HEK293 (cell line): Measurements from ENCODE around the gene TMEM214.

Source experiments
- AEBP2 ChIP-seq: fragments of 450-650 bp; formaldehyde crosslinking; IDR thresholded peaks from 2 replicates; pipeline ENCODE4 v1.5.1; 2016; ENCODE audit warnings: missing biosample characterization, missing genetic modification characterization, borderline replicate concordance
- BCL11A ChIP-seq: fragments of 450-650 bp; formaldehyde crosslinking; IDR thresholded peaks from 2 replicates; pipeline ENCODE4 v1.5.1; 2016; ENCODE audit warnings: low read depth, missing biosample characterization, missing genetic modification characterization
- GLIS1 ChIP-seq: fragments of 450-650 bp; formaldehyde crosslinking; IDR thresholded peaks from 2 replicates; pipeline ENCODE4 v1.5.1; 2016; ENCODE audit warnings: missing biosample characterization, missing genetic modification characterization
- TCF7L2 ChIP-seq: IDR thresholded peaks from 2 replicates; pipeline ENCODE4 v1.6.1; 2011; ENCODE audit warnings: low read depth, mild to moderate bottlenecking, inconsistent platforms, low read length, moderate library complexity, borderline replicate concordance
- ZNF112 ChIP-seq: fragments of 450-650 bp; formaldehyde crosslinking; IDR thresholded peaks from 2 replicates; pipeline ENCODE4 v1.5.0; 2017; ENCODE audit warnings: missing biosample characterization, missing genetic modification characterization
- ZNF138 ChIP-seq: fragments of 450-650 bp; formaldehyde crosslinking; IDR thresholded peaks from 2 replicates; pipeline ENCODE4 v1.5.1; 2016; ENCODE audit warnings: missing biosample characterization, missing genetic modification characterization, borderline replicate concordance
- ZNF311 ChIP-seq: fragments of 450-650 bp; formaldehyde crosslinking; IDR thresholded peaks from 2 replicates; pipeline ENCODE4 v1.5.1; 2017; ENCODE audit warnings: missing biosample characterization, missing genetic modification characterization, borderline replicate concordance
- ZNF354C ChIP-seq: fragments of 450-650 bp; formaldehyde crosslinking; IDR thresholded peaks from 2 replicates; pipeline ENCODE4 v1.5.1; 2016; ENCODE audit warnings: missing biosample characterization, missing genetic modification characterization, low read depth, borderline replicate concordance
- ZNF423 ChIP-seq: fragments of 450-650 bp; formaldehyde crosslinking; IDR thresholded peaks from 2 replicates; pipeline ENCODE4 v1.5.1; 2016; ENCODE audit warnings: missing biosample characterization, missing genetic modification characterization
- ZNF510 ChIP-seq: fragments of 450-650 bp; formaldehyde crosslinking; IDR thresholded peaks from 2 replicates; pipeline ENCODE4 v1.5.1; 2018; ENCODE audit warnings: mild to moderate bottlenecking, missing genetic modification characterization, missing biosample characterization; ENCODE audit not compliant: insufficient replicate concordance
- ZNF777 ChIP-seq: fragments of 450-650 bp; formaldehyde crosslinking; IDR thresholded peaks from 2 replicates; pipeline ENCODE4 v1.5.1; 2017; ENCODE audit warnings: missing biosample characterization, missing genetic modification characterization, borderline replicate concordance
- ZNF785 ChIP-seq: fragments of 450-650 bp; formaldehyde crosslinking; IDR thresholded peaks from 2 replicates; pipeline ENCODE4 v1.5.1; 2016; ENCODE audit warnings: missing biosample characterization, missing genetic modification characterization
- TF ChIP-seq, protein P1 (sequence below): fragments of 450-650 bp; formaldehyde crosslinking; IDR thresholded peaks from 2 replicates; pipeline ENCODE4 v1.5.1; 2016; ENCODE audit warnings: missing biosample characterization, missing genetic modification characterization
- TF ChIP-seq, protein P2 (sequence below): fragments of 450-650 bp; formaldehyde crosslinking; IDR thresholded peaks from 2 replicates; pipeline ENCODE4 v1.5.1; 2016; ENCODE audit warnings: missing biosample characterization, missing genetic modification characterization, low read depth

DNA sequence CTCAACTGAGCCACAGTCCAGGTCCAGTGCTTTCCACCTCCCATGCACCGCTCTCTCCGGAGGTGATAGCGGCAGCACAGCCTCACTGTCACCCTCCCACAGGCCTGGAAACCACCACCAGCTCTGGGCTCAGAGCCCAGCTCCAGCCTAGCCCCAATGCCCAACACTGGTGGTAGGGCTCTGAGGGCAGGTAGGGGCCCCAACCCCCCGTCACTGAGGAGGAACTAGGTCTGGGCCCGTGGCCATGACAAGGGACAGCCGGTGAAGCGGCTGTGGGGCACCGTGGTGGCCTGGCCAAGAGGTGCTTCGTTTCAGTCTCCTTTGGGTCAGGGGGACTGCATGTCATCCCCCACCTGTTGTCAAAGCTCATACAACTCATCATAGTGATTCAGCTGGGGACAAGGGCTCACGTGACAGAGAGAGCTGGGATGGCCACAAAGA, 5.5 kb upstream of the TMEM214 start:
- TF ChIP-seq ZNF112 (tag by site-specific recombination) (no peak), GLIS1 (no peak), ZNF138 (tag by site-specific recombination) (no peak), TCF7L2 (no peak), ZNF311 (tag by site-specific recombination) (no peak), ZNF354C (tag by site-specific recombination) (no peak), ZNF510 (tag by site-specific recombination) (no peak), AEBP2 (tag by site-specific recombination) (no peak), ZNF785 (tag by site-specific recombination) (no peak), ZNF777 (tag by site-specific recombination) (no peak), BCL11A (tag by site-specific recombination) (no peak), ZNF423 (tag by site-specific recombination) (no peak)
- TF ChIP-seq, protein P1, sequence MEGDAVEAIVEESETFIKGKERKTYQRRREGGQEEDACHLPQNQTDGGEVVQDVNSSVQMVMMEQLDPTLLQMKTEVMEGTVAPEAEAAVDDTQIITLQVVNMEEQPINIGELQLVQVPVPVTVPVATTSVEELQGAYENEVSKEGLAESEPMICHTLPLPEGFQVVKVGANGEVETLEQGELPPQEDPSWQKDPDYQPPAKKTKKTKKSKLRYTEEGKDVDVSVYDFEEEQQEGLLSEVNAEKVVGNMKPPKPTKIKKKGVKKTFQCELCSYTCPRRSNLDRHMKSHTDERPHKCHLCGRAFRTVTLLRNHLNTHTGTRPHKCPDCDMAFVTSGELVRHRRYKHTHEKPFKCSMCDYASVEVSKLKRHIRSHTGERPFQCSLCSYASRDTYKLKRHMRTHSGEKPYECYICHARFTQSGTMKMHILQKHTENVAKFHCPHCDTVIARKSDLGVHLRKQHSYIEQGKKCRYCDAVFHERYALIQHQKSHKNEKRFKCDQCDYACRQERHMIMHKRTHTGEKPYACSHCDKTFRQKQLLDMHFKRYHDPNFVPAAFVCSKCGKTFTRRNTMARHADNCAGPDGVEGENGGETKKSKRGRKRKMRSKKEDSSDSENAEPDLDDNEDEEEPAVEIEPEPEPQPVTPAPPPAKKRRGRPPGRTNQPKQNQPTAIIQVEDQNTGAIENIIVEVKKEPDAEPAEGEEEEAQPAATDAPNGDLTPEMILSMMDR (tag by site-specific recombination), result no peak
- TF ChIP-seq, protein P2, sequence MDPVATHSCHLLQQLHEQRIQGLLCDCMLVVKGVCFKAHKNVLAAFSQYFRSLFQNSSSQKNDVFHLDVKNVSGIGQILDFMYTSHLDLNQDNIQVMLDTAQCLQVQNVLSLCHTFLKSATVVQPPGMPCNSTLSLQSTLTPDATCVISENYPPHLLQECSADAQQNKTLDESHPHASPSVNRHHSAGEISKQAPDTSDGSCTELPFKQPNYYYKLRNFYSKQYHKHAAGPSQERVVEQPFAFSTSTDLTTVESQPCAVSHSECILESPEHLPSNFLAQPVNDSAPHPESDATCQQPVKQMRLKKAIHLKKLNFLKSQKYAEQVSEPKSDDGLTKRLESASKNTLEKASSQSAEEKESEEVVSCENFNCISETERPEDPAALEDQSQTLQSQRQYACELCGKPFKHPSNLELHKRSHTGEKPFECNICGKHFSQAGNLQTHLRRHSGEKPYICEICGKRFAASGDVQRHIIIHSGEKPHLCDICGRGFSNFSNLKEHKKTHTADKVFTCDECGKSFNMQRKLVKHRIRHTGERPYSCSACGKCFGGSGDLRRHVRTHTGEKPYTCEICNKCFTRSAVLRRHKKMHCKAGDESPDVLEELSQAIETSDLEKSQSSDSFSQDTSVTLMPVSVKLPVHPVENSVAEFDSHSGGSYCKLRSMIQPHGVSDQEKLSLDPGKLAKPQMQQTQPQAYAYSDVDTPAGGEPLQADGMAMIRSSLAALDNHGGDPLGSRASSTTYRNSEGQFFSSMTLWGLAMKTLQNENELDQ (tag by site-specific recombination), result no peak
